HG03457 (cell line): ENCODE data around the gene CCNYL1.
"Not testable (repeated sequence)": the region's sequence is repeated elsewhere in the genome, so short reads cannot be mapped to it uniquely, and the experiment has no call there.

Experiments
- ATAC-seq: cut with Tn5 transposase; IDR thresholded peaks from one replicate; pipeline ENCODE4 v1.9.1; 2021; ENCODE audit warnings: moderate number of reproducible peaks; ENCODE audit not compliant: unreplicated experiment

The CCNYL1 gene

GRCh38 chr2:207734264-207734635 lies 22.8 kb downstream of the CCNYL1 start:
- no peak for ATAC-seq

GRCh38 chr2:207734636-207735512 lies 23.4 kb downstream of the CCNYL1 start:
- ATAC-seq = no peak

- ATAC-seq = not testable (repeated sequence)
These were observed 24.0 kb downstream of the CCNYL1 start for GRCh38 chr2:207735513-207735859.

- no peak for ATAC-seq
These were observed 32.1 kb downstream of the CCNYL1 start for GRCh38 chr2:207743514-207743913.

GRCh38 chr2:207744050-207744449 lies 32.6 kb downstream of the CCNYL1 start:
- no peak for ATAC-seq

GRCh38 chr2:207744451-207744850 lies 33.0 kb downstream of the CCNYL1 start:
- ATAC-seq = no peak

GRCh38 chr2:207746131-207746530 lies 34.7 kb downstream of the CCNYL1 start:
- no peak for ATAC-seq

- no peak for ATAC-seq
These were observed 36.5 kb downstream of the CCNYL1 start for GRCh38 chr2:207747653-207748560.

- no peak for ATAC-seq
These were observed 37.6 kb downstream of the CCNYL1 start for GRCh38 chr2:207748993-207749392.

GRCh38 chr2:207749873-207750272 lies 38.4 kb downstream of the CCNYL1 start:
- no peak for ATAC-seq

GRCh38 chr2:207750345-207750744 lies 38.9 kb downstream of the CCNYL1 start:
- ATAC-seq = no peak

GRCh38 chr2:207750876-207751275 lies 39.4 kb downstream of the CCNYL1 start:
- ATAC-seq = no peak

GRCh38 chr2:207753688-207754087 lies 42.2 kb downstream of the CCNYL1 start:
- not testable (repeated sequence) for ATAC-seq

GRCh38 chr2:207754498-207755383 lies 43.3 kb downstream of the CCNYL1 start:
- no peak for ATAC-seq

GRCh38 chr2:207758025-207758424 lies 46.6 kb downstream of the CCNYL1 start:
- no peak for ATAC-seq

GRCh38 chr2:207759890-207760289 lies 48.5 kb downstream of the CCNYL1 start:
- ATAC-seq = no peak

GRCh38 chr2:207760453-207760852 lies 49.0 kb downstream of the CCNYL1 start:
- ATAC-seq = no peak

GRCh38 chr2:207761426-207761825 lies 50.0 kb downstream of the CCNYL1 start:
- not testable (repeated sequence) for ATAC-seq

GRCh38 chr2:207762146-207762545 lies 50.7 kb downstream of the CCNYL1 start:
- ATAC-seq = no peak

GRCh38 chr2:207763303-207763917 lies 52.0 kb downstream of the CCNYL1 start:
- ATAC-seq = no peak
